Activated T-cell treated with anti-CD3 and anti-CD28 coated beads for 4 hours (primary cell): ENCODE measurements around the gene ITGA2B.
"Not testable (repeated sequence)": the region's sequence is repeated elsewhere in the genome, so short reads cannot be mapped to it uniquely, and the experiment has no call there.

Experiments used
- DNase-seq: peaks from one replicate; pipeline ENCODE4 v3.0.0-alpha.2; 2020

ITGA2B gene

DNA sequence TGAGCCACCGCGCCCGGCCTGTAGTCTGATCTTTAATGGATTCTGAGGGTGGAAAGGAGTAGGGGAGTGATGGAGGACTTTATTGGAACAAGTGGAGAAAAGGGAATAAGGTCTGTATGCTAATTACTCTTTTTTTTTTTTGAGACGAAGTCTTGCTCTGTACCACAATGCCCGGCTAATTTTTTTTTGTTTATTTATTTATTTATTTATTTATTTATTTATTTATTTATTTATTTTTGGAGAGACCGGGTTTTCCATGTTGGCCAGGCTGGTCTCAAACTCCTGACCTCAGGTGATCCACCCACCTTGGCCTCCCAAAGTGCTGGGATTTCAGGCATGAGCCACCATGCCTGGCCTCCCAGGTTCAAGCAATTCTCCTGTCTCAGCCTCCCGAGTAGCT lies 59.9 kb downstream of the ITGA2B start:
- not testable (repeated sequence) for DNase-seq

DNA sequence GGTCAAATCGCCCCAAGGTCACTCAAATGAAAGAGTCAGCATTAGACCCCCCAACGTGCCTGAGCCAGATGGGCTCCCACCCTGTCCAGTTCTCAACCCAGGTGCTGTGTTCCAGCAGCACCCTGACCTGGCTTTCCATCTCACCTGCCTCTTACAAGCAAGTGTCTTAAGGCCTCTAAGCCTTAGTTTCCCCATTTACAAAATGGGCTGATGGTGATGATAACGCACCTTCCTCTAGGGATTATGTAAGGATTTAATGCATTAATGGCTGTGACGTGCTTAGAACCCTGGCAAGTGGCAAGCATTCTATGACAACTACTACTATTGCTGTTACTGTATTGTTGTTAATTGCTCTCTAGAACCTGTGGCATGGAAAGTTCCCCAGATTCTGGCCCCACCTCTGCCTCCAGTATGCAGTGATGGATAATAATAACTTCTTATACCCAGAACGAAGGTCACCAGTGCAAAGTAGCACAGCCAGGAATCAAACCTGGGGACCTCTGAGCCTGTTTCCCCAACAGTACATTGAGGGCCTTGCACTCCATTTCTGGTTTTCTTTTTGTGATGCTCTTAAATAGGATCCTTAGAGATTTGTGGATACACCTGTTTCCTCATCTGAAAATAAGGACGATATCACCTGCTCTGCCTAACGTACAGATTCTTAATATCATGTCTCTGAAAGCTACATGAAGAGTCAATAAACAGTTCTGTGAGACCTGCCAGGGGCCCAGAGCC lies 61.6 kb downstream of the ITGA2B start:
- no peak for DNase-seq

DNA sequence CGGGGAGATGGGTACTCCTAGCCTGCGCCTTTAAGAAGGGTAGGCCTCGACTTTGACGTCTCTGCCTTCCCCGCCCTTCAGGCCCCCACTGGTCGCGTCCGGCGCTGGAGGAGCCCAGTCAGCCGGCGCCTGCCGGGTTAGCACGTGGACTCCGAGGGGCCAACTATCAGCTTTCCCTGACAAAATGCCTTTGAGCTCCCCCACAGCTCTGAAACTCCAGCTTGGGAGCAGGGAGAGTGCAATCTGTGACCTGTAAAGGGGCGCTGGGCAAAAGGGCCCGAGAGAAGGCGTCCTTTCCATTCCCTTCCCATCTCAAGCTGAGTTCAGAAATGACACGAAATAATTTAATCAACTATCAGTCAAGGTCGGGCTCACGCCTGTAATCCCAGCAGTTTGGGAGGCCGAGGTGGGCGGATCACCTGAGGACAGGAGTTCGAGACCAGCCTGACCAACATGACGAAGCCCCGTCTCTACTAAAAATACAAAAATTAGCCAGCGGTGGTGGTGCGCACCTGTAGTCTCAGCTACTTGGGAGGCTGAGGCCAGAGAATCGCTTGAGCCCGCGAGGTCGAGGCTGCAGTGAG lies 62.5 kb downstream of the ITGA2B start:
- DNase-seq = peak; percentile 86

DNA sequence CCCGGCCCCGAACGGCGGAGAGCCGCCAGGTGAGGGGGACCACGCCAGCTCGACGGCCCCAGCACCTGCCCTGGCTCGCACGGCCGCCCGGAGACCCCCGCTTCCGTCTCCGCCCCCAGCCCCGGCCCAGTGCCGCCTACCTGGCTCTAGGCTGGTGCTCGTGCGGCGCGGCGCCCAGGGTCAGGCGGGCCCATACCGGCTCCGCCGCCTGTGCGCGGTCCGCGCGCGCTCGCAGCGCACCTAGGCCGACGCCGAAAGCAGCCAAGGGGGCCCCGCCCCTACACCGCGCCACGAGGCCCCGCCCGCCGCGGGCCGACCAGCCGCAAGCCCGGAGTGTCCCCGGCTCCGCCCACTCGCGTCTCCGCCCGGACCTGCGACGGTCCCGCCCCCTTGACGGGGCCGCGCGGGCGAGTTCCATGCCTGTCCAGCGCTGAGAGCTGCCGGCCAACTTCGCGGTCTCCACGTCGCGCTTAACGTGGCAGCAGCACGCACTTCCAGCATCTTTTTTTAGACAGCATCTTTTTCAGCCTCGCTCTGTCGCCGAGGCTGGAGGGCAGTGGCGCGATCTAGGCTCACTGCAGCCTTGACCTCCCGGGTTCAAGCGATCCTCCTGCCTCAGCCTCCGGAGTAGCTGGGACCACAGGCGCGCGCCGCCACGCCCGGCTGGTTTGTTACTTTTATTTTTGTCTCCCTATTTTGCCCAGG lies 64.7 kb downstream of the ITGA2B start, which contains the start of gene SLC25A39:
TSS of gene SLC25A39 (minus strand) at position 253 of the 705 bp plus-strand sequence. CDS start 1,261 bp downstream, outside the sequence.
- DNase-seq = peak; percentile 94

DNA sequence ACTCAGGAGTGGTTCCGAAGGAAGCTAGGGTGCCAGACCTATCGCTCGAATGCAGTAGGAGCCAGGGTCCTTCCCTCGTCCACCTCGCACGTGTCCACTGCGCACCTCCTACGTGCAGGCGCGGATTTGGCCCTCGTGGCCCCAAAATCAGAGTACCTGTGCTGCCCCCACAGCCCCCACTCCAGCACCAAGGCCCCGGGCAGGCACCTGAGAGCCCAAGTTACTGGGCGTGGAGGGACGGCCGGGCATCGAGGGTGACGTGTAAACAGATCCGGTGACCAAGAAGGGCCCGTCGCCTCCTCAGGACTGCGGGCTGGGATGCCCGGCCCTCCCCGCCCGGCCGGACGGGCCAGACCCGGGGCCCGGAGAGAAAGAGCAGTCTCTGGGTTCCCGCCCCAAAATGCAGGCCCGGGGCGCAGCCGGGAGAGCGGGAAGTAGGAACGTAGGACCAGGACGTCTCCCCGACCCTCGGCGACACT lies 65.3 kb downstream of the ITGA2B start:
- DNase-seq = no peak

DNA sequence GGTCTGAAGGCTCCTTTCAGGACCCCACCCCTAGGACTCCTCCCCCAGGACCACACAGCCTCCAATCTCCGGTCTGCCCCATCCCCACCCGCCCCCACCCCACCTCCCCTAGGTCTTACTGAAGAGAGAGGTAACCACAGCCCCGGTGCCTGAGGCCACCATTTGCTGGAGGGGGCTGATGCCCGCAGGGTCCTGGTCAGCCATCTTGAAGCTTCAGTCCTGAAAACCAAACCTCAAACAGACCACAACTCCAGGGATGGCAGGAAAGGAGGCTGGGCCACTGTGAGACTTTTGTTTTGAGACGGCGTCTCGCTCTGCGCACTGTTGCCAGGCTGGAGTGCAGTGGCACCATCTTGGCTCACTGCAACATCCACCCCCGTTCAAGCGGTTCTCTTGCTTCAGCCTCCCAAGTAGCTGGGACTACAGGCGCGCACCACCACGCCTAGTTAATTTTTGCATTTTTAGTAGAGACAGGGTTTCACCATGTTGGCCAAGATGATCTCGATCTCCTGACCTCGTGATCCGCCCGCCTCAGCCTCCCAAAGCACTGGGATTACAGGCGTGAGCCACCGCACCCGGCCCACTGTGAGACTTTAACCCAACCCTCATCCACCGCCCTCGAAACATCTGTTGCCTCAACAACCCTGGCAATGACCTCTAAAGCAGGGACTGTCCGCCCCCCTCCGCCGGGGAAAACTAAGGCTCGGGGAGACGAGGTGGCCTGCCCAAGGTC lies 65.9 kb downstream of the ITGA2B start:
- no peak for DNase-seq

DNA sequence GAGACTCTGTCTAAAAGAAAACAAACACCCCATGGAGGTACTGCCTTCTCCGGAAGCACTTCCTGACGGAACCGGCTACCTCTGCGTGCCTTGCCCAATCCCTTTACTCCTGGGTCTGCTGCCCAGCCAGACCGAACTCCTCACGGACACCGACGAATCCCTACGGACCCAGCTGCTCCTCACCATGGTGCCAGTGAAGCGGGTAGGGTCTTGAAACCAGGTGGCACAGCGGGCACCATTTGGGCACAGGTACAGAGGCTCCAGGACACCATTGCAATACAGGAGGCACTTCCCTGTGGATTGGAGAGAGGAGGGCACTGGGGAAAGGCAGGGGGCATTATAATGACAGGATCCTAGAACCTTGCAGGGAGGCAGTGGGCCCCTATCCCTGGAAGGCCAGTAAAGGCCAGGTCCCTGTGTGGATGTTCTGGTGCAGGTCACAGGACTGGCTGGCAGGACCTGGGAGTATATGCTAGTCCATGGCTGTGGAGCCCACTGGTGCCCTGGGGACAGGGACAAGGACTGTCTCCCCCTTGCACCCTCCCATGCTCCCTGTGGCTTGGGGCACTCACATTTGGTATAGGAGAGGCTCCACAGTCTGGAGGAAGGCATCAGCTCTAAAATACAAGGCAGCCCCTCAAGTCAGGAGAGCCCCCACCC lies 67.1 kb downstream of the ITGA2B start:
- no peak for DNase-seq
